Astrocyte (in vitro differentiated cells and primary cell): ENCODE results near the gene DNASE2B. TPM values are rescaled to one million over a fixed set of nuclear protein-coding genes. Genes with fewer than 3 reads are reported as not detected.

Source experiments
- DNase-seq: peaks from one replicate; pipeline ENCODE4 v3.0.0-alpha.2; 2010; ENCODE audit warnings: low read depth
- FAIRE-seq: peaks from 2 replicates; lab custom pipeline; 2011; peaks lifted over from hg19 to GRCh38; lab: Jason Lieb, UNC
- H2AFZ ChIP-seq: 2 replicates; pipeline ENCODE4 v1.6.0; 2012; ENCODE audit warnings: low read depth, low read length, inconsistent platforms
- H3K27ac ChIP-seq: 2 replicates; pipeline ENCODE4 v1.5.1; 2011; ENCODE audit warnings: low read depth, low read length, inconsistent platforms
- H3K27me3 ChIP-seq: 2 replicates; pipeline ENCODE4 v1.6.0; 2011; ENCODE audit warnings: low read length, inconsistent platforms; ENCODE audit not compliant: insufficient read depth
- H3K36me3 ChIP-seq: 2 replicates; pipeline ENCODE4 v1.5.1; 2011; ENCODE audit warnings: low read length, inconsistent platforms; ENCODE audit not compliant: insufficient read depth
- H3K4me1 ChIP-seq: 2 replicates; pipeline ENCODE4 v1.5.1; 2011; ENCODE audit warnings: low read length, inconsistent platforms; ENCODE audit not compliant: insufficient read depth
- H3K4me2 ChIP-seq: 2 replicates; pipeline ENCODE4 v1.6.0; 2012; ENCODE audit warnings: low read length, inconsistent platforms
- H3K4me3 ChIP-seq: 2 replicates; pipeline ENCODE4 v1.5.1; 2011; ENCODE audit warnings: low read depth, mild to moderate bottlenecking, low read length, inconsistent platforms; ENCODE audit not compliant: insufficient read depth
- H3K79me2 ChIP-seq: 2 replicates; pipeline ENCODE4 v1.6.0; 2012; ENCODE audit warnings: mild to moderate bottlenecking, low read length, inconsistent platforms; ENCODE audit not compliant: insufficient read depth
- H3K9ac ChIP-seq: 2 replicates; pipeline ENCODE4 v1.6.0; 2012; ENCODE audit warnings: mild to moderate bottlenecking, low read length, inconsistent platforms
- H3K9me3 ChIP-seq: 2 replicates; pipeline ENCODE4 v1.5.1; 2012; ENCODE audit warnings: low read depth, mild to moderate bottlenecking, low read length, inconsistent platforms; ENCODE audit not compliant: insufficient read depth
- H4K20me1 ChIP-seq: 2 replicates; pipeline ENCODE4 v1.6.0; 2012; ENCODE audit warnings: low read length, inconsistent platforms; ENCODE audit not compliant: insufficient read depth
- H3K27ac Mint-ChIP-seq: one replicate; pipeline ENCODE4 v1.8.0; 2021; ENCODE audit warnings: mild to moderate bottlenecking, mixed read lengths; ENCODE audit not compliant: unreplicated experiment
- H3K27me3 Mint-ChIP-seq: one replicate; pipeline ENCODE4 v1.8.0; 2021; ENCODE audit warnings: low read depth, mixed read lengths; ENCODE audit not compliant: unreplicated experiment
- H3K36me3 Mint-ChIP-seq: one replicate; pipeline ENCODE4 v1.8.0; 2021; ENCODE audit warnings: low read depth, mixed read lengths; ENCODE audit not compliant: unreplicated experiment
- H3K4me1 Mint-ChIP-seq: one replicate; pipeline ENCODE4 v1.8.0; 2021; ENCODE audit warnings: low read depth, mixed read lengths; ENCODE audit not compliant: unreplicated experiment
- H3K4me3 Mint-ChIP-seq: one replicate; pipeline ENCODE4 v1.8.0; 2021; ENCODE audit warnings: mild to moderate bottlenecking, moderate library complexity, mixed read lengths; ENCODE audit not compliant: unreplicated experiment
- H3K9me3 Mint-ChIP-seq: one replicate; pipeline ENCODE4 v1.8.0; 2021; ENCODE audit warnings: mild to moderate bottlenecking, mixed read lengths; ENCODE audit not compliant: unreplicated experiment
- CTCF ChIP-seq: IDR thresholded peaks from 2 replicates; pipeline ENCODE4 v1.5.1; 2011; ENCODE audit warnings: low read depth, mild to moderate bottlenecking, inconsistent platforms, low read length, moderate library complexity; ENCODE audit not compliant: insufficient read depth
- EZH2 ChIP-seq: IDR thresholded peaks from 2 replicates; pipeline ENCODE4 v1.6.1; 2012; ENCODE audit warnings: mild to moderate bottlenecking, low read length, inconsistent platforms; ENCODE audit not compliant: insufficient read depth
- total RNA-seq: library from RNA; stranded (reverse); gene quantifications from 2 replicates; pipeline ENCODE4 v1.2.1, GENCODE V29; 2021

Gene DNASE2B
- total RNA-seq, 1 donor from 2014 or later, result not detected

GRCh38 chr1:84415396-84415795 is 17.1 kb downstream of the DNASE2B start:
- no peak for TF ChIP-seq CTCF
- no peak for TF ChIP-seq EZH2
- Histone ChIP-seq H3K4me3 (no peak overlapping the region), H3K36me3 (no peaks in the 10 kb centered on the region), H3K9me3 (no peaks in the 10 kb centered on the region), H3K4me2 (no peak overlapping the region), H3K27me3 (no peaks in the 10 kb centered on the region), H4K20me1 (no peaks in the 10 kb centered on the region), H3K79me2 (no peaks in the 10 kb centered on the region), H3K9ac (no peak overlapping the region), H3K27ac (no peak overlapping the region), H2AFZ (no peak overlapping the region), H3K4me1 (peaks cover 12% of the 10 kb centered on the region)
- DNase-seq (peak; percentile 28), FAIRE-seq (no peak)
- Mint-ChIP-seq H3K9me3 (peaks cover 2% of the 10 kb centered on the region), H3K4me1 (no peaks in the 10 kb centered on the region), H3K4me3 (no peak overlapping the region), H3K36me3 (no peaks in the 10 kb centered on the region), H3K27ac (no peak overlapping the region), H3K27me3 (no peaks in the 10 kb centered on the region)

GRCh38 chr1:84422909-84423308 is 24.6 kb downstream of the DNASE2B start:
- Histone ChIP-seq H3K27me3 (no peaks in the 10 kb centered on the region), H3K4me2 (no peak overlapping the region)

More at GRCh38 chr1:84422909-84423308, 24.6 kb downstream of the DNASE2B start:
- no peak for FAIRE-seq
- Histone ChIP-seq H3K9ac (no peak overlapping the region), H2AFZ (no peak overlapping the region), H3K27ac (no peak overlapping the region), H3K9me3 (no peaks in the 10 kb centered on the region), H3K36me3 (no peaks in the 10 kb centered on the region), H3K4me3 (no peak overlapping the region), H3K79me2 (no peaks in the 10 kb centered on the region), H3K4me1 (peaks cover 8% of the 10 kb centered on the region), H4K20me1 (no peaks in the 10 kb centered on the region)
- no peak for TF ChIP-seq CTCF
- TF ChIP-seq EZH2, result no peak
- Mint-ChIP-seq H3K4me1 (no peaks in the 10 kb centered on the region), H3K27ac (no peak overlapping the region), H3K27me3 (no peaks in the 10 kb centered on the region), H3K9me3 (no peaks in the 10 kb centered on the region), H3K4me3 (no peak overlapping the region), H3K36me3 (no peaks in the 10 kb centered on the region)
- no peak for DNase-seq
